Kidney glomerular epithelial cell (primary cell): ENCODE measurements around the gene TESMIN.

ENCODE experiments used
- DNase-seq: peaks from one replicate; lab custom pipeline; 2025; lab: John Stamatoyannopoulos, UW

Gene TESMIN

DNA sequence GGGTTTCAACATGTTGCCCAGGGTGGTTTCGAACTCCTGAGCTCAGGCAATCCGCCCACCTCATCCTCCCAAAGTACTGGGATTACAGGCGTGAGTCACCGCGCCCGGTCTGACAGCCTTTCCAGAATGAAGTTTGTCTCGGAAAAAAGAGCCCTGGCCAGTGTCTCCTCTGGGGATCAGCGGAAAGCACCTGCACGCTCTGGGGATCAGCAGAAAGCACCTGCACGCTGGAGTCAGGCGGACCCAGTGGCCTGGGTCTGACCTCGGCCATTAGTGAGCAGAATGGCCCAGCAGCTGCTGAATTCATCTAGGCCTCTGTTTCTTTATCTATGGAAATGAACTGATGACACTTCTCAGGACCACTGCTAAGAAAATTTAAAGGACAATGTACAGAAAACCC lies 10.5 kb upstream of the TESMIN start:
- no peak for DNase-seq

DNA sequence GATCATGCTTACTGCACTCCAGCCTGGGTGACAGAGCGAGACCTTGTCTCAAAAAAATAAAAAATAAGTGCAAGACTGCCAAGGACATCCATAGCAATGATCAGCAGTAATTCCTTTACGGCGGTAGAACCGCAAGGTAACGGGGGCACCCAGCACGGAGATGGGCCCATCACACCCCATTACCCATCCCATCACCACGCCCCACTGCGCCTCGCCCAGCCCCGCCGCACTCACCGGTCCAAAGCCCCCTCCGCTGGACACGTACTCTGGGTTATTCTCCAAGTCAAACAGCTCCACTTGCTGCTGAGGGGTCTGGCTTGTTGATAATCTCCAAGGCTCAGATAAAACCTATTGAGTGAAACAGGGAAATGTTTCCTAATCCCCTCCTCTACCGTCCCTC lies 8.7 kb upstream of the TESMIN start:
- DNase-seq: no peak

GRCh38 chr11:68757711-68758110 lies 6.4 kb upstream of the TESMIN start:
- no peak for DNase-seq

DNA sequence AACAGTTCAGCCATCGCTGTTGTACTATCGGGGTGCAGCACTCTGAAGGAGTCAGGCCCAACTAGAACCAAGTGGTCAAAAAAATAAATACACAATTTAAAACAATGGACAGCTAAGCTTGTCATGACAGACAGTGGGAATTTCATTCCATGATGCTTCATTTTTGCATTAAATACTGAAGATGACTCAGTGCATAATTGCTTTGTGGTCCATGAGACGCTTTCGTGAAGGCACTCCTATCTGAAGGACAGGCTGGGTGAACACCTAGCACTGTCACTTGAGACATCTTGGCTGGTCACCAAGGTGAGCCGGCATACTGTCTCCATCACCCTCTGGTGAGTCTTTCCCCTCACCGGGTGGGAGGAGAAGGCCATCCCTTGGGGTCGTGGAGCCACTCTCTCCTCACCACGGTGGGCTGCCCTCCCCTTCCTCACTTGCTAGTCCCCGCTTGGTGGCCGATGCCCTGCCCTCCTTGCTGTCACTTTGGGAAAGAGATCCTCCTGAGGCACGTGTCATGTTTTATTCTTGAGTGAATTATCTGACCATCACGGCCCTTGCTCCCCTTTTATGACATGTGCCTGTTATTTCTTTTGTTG lies 4.9 kb upstream of the TESMIN start:
- no peak for DNase-seq

DNA sequence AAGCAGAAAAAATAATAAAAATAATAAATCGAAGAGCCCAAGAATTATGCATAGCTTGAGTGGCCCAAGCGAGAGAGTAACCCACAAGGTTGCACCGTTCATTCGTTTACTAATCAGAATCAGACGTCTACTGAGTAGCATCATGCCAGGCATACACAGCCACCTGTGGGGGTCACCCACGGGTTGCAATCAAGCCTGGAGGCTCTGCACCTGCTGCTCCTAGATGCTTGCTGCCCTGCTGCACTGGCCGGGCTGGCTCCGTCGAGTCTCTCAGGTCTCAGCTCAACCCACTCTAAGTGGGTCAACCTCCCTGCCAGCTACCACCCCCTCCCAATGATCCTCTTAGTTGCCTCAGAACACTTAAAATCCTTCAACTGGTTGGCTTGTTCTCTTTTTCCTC lies 2.0 kb upstream of the TESMIN start:
- no peak for DNase-seq

DNA sequence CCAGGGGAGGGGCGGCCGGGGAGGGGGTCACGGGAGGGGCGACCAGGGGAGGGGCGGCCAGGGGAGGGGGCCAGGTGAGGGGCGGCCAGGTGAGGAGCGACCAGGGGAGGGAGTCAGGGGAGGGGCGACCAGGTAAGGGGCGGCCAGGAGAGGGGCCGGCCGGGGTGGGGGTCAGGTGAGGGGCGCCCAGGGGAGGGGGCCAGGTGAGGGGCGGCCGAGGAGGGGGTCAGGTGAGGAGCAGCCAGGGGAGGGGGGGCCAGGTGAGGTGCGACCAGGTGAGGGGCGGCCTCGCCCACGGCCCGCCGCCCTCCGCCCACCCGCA lies 355 bp downstream of the TESMIN start:
- DNase-seq: no peak

GRCh38 chr11:68750195-68751003 lies 921 bp downstream of the TESMIN start:
- DNase-seq: no peak

GRCh38 chr11:68749229-68750123 lies 1.8 kb downstream of the TESMIN start:
- DNase-seq: no peak

GRCh38 chr11:68748061-68748460 lies 3.3 kb downstream of the TESMIN start:
- no peak for DNase-seq

DNA sequence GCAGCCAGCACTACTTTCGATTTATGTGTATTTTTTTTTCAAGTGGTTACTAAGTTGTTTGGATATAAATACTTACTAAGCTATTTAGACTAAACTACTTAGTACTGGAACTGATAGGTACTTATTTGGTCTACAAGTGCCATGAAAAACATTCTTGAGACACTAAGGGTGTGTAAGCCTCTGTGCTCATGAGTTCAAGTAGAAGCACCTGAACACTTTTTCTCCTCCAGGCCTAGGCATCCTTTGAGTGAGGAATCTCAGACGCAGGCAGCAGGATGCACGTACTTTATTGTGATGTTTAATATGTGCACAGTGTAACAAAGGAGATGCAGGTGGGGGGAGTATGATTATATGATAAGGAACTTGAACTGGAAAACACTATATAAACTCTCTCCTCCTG lies 7.8 kb downstream of the TESMIN start:
- no peak for DNase-seq

DNA sequence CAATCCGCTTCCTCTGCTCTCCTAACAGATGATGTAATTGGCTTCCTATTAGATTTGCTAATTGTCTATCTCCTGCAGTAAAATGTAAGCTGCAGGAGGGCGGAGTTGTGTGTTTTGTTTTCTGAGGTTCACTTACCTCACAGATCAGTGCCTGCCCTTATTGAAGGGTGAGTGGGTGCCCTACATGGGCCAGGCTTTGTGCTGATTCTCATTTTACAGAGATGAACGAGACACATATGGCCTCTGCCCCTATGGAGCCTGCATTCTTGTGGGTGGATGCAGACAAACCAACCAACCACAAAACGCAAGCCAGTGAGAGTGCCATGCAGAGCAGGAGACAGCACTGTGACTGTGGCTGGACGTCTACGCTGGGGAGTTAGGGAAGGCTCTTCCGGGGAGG lies 9.9 kb downstream of the TESMIN start:
- DNase-seq: no peak

DNA sequence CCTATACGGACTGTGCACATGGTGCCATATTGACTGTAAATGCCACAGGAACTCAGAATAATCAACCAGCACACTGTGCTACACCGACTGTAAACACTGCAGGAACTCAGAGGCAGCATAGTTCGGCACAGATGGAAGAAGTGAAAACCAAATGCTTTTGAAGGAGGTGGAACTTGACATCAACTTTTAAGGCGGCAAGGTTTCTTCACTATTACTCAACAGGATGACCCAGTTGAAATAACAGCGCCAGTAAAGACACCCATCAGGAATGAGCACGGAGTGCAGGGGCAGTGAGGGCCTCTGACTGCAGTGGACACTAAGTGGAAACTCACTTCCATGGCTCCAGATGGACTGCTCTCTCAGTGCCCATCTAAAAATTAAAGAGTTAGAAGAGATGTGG lies 15.7 kb downstream of the TESMIN start:
- no peak for DNase-seq

DNA sequence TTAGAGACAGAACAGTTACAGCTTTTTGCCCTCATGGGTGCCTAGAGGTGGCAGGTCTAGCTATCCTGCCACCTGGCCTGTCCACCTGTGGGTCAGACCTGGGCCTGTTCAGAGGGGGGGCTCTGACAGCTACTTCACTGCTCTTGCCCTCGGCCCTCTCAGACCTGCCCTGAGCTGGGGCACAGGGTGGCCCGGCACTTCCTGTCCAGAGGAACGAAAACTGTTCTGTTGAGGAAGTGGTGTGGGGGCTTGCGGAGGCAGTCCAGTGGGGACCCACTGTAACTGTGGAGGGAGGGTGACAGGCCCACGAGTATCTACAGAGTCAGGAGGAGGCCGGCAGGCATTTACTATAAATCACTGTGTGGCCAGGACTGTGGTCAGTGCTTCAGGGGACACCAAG lies 16.2 kb downstream of the TESMIN start:
- no peak for DNase-seq

- DNase-seq: no peak
Measured at GRCh38 chr11:68734111-68734510, 17.2 kb downstream of the TESMIN start.

GRCh38 chr11:68727783-68728182 lies 23.5 kb downstream of the TESMIN start:
- no peak for DNase-seq

DNA sequence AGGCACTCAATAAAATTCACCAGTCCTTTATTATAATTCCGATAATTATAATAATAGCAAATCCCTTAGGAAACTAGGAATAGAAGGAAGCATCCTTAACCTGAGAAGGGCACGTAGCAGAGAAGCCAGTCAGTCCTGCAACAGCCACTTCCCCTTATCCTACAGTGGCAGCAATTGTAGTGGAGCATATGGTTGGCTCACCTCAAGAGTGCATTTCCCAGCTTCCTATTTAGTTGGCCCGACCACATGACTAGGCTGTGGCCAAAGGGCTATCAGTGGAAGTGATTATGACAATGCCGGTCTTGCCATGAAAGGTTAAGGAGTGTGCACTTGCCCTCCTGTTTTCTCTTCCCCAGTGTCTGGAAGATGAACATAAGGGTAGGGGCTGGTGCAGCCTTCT lies 27.0 kb downstream of the TESMIN start:
- no peak for DNase-seq

DNA sequence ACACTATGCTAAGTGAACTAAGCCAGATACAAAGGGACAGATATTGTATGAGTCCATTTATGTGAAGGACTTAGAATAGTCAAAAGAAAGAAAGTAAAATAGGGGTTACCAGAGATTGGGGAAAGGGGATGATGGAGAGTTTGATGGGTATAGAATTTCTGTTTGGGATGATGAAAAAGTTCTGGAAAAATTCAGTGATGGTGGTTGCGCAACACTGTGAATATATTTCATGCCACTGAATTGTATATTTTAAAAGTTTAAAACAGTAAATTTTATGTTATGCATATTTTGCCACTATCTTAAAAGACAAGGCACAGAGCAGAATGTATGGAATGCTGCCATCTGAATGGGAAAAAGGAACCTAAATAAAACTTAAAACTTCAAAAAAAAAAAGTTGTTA lies 29.2 kb downstream of the TESMIN start:
- no peak for DNase-seq

DNA sequence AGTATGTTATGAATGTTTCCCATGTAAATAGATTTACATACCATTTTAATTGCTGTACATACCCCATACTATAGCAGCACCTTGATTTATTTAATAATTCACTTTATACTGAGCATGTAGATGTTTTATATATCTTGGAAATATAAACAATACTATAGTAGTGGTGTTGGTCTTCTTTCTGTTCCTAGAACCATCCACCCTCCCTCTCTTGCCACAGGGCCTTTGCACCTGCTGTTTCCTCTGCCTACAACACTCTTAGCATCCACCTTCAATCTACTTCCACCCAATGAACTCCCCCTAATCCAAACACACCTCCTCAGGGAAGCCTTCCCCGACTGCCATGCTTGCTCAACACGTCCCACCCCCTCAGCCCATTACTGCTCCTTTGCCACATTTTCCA lies 30.2 kb downstream of the TESMIN start:
- DNase-seq: no peak

DNA sequence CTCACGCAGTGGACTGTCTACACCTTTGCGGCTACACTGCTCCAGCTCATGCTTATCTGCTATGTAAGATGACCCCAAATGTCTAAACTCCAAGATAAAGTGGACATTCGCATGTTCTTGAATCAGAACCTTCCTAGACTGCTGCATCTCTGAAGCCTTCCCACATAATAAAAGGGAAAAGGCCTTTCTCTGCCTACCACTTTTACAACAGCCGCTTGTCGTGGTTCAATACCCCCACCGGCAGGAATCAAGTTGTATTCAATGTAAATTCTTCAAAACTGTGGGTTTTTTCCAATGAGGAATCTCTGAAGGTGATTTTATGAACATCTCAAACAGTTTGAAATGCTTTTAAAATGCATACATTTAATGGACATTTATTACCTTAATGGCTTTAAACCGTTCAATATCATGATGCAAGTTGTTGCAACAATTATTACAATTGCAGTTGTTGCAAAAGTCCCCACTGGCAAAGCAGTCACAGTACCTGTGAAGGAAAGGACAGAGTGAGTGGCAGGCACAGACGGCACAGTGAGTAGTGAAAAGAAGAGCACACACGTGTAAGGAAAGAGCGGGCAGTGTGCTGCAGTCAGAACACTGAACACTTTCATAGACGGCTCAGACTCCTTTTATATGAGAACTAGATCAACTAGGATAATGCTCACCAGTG lies 35.7 kb downstream of the TESMIN start:
- no peak for DNase-seq

GRCh38 chr11:68714060-68714856 lies 37.1 kb downstream of the TESMIN start:
- no peak for DNase-seq

- no peak for DNase-seq
Measured at GRCh38 chr11:68711114-68711513, 40.2 kb downstream of the TESMIN start.

DNA sequence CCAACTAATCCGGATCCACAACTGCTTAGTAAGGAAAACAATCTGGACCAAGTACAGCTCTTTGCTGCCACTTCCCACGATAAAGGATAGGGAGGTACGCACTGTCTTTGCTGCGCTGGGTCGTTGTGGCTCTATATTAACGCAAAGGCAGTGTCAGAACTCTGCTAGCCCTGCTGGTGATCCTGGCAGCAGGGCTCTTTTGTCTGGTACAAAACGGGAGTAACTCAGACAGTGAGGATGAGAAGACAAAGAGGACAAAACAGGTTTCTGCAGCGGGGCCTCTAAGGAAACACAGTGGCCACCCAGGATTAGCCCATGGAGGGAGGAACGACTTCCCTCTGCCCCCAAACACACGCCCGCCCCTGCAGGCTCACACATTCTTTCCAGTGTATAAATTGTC lies 40.9 kb downstream of the TESMIN start:
- no peak for DNase-seq
